ENCODE data around the gene TRIM54. TPM values are rescaled to one million over a fixed set of nuclear protein-coding genes. Genes with fewer than 3 reads are reported as not detected.
"Not testable (repeated sequence)": the region's sequence is repeated elsewhere in the genome, so short reads cannot be mapped to it uniquely, and the experiment has no call there.

TRIM54 gene
- polyA plus RNA-seq, 1 donor = 0.60 TPM

DNA sequence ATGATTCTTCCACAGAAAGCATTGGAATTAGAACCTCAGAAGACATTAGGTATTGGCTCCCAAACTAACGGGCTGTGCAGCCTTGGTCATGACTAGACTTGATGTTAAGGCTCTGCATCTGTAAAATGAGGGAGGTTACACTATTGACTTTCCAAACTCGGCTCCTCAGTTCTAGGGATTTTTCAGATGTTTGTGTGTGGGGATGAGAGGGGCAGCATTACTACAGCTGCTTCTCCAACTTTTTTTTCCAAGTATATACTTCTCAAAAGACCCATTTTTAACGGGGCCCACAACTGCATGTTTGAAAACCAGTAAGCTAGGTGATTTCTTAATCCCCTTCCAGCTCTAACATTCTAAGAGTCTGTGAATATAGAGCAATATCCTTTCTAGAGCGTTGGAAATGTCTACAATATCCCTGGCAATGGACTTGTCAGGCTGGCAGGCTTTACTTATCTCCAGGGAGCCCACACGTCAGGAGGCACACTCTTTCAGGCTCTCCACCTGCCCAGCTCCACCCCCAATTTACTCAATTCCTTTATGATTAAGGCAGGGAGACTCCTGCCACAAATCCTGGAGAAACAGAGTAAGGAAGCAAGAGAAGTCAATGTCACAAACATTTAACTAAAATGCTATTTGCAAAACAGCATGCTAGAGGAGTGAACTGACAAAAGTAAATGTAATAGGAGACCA, 41.5 kb downstream of the TRIM54 start:
- DNase-seq = peak in 1 of 2 donors; percentile 45
- Histone ChIP-seq H3K27ac (ENCODE audit: low read length) (peak overlapping the region; percentile 93), H3K36me3 (ENCODE audit: control insufficient read depth, insufficient read depth, low read length) (peaks cover 26% of the 10 kb centered on the region)

GRCh38 chr2:27324720-27325119, 42.5 kb downstream of the TRIM54 start:
- H3K4me1 ChIP-seq (ENCODE audit: control insufficient read depth, insufficient read depth, low read length) = peaks cover 15% of the 10 kb centered on the region
- no peak for DNase-seq
- H3K36me3 ChIP-seq (ENCODE audit: control insufficient read depth, insufficient read depth, low read length) = peaks cover 35% of the 10 kb centered on the region
- H3K9me3 ChIP-seq (ENCODE audit: control insufficient read depth, low read depth, low read length) = no peaks in the 10 kb centered on the region
- no peak overlapping the region for H3K4me3 ChIP-seq (ENCODE audit: low read length)
- H3K27ac ChIP-seq (ENCODE audit: low read length) = no peak overlapping the region
- no peaks in the 10 kb centered on the region for H3K27me3 ChIP-seq (ENCODE audit: control insufficient read depth, insufficient read depth, low read length)
- WGBS (ENCODE audit: insufficient coverage, low lambda C conversion rate) = no CpG with 5 or more reads among the region's 5 CpGs

More for the DNA sequence above, 41.5 kb downstream of the TRIM54 start:
- WGBS (ENCODE audit: insufficient coverage, low lambda C conversion rate) = 20% methylated on average over 1 of the region's 5 CpGs
- H3K27me3 ChIP-seq (ENCODE audit: control insufficient read depth, insufficient read depth, low read length) = no peaks in the 10 kb centered on the region
- H3K4me1 ChIP-seq (ENCODE audit: control insufficient read depth, insufficient read depth, low read length) = peaks cover 15% of the 10 kb centered on the region
- no peaks in the 10 kb centered on the region for H3K9me3 ChIP-seq (ENCODE audit: control insufficient read depth, low read depth, low read length)
- peak overlapping the region; percentile 86 for H3K4me3 ChIP-seq (ENCODE audit: low read length)

- no peak for DNase-seq
- Histone ChIP-seq H3K27ac (ENCODE audit: low read length) (no peak overlapping the region), H3K4me1 (ENCODE audit: control insufficient read depth, insufficient read depth, low read length) (no peaks in the 10 kb centered on the region), H3K27me3 (ENCODE audit: control insufficient read depth, insufficient read depth, low read length) (no peaks in the 10 kb centered on the region), H3K4me3 (ENCODE audit: low read length) (no peak overlapping the region), H3K36me3 (ENCODE audit: control insufficient read depth, insufficient read depth, low read length) (peaks cover 83% of the 10 kb centered on the region), H3K9me3 (ENCODE audit: control insufficient read depth, low read depth, low read length) (no peaks in the 10 kb centered on the region)
- WGBS (ENCODE audit: insufficient coverage, low lambda C conversion rate) = no CpG with 5 or more reads among the region's 3 CpGs
These were observed 53.1 kb downstream of the TRIM54 start for GRCh38 chr2:27335311-27335710.

- Histone ChIP-seq H3K27me3 (ENCODE audit: control insufficient read depth, insufficient read depth, low read length) (no peaks in the 10 kb centered on the region), H3K27ac (ENCODE audit: low read length) (no peak overlapping the region), H3K4me1 (ENCODE audit: control insufficient read depth, insufficient read depth, low read length) (no peaks in the 10 kb centered on the region), H3K36me3 (ENCODE audit: control insufficient read depth, insufficient read depth, low read length) (peaks cover 82% of the 10 kb centered on the region), H3K9me3 (ENCODE audit: control insufficient read depth, low read depth, low read length) (no peaks in the 10 kb centered on the region), H3K4me3 (ENCODE audit: low read length) (no peak overlapping the region)
- DNase-seq = no peak
- WGBS (ENCODE audit: insufficient coverage, low lambda C conversion rate) = no CpG with 5 or more reads among the region's 7 CpGs
These were observed 53.9 kb downstream of the TRIM54 start for GRCh38 chr2:27336173-27336572.

DNA sequence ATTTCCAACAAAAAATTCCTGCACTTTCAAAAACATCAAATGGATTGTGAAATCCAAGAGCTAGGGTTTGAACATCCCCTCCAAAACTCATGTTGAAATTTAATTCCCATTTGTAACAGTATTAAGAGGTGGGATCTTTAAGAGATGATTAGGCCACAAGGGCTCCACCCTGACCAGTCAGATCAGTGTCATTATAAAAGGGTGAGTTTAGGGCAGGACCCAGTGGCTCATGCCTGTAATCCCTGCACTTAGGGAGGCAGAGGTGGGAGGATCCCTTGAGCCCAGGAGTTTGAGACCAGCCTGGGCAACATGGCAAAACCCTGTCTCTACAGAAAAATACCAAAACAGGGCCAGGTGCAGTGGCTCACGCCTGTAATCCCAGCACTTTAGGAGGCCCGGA, 65.4 kb downstream of the TRIM54 start:
- Histone ChIP-seq H3K4me3 (ENCODE audit: low read length) (no peak overlapping the region), H3K4me1 (ENCODE audit: control insufficient read depth, insufficient read depth, low read length) (no peaks in the 10 kb centered on the region), H3K27me3 (ENCODE audit: control insufficient read depth, insufficient read depth, low read length) (no peaks in the 10 kb centered on the region), H3K9me3 (ENCODE audit: control insufficient read depth, low read depth, low read length) (no peaks in the 10 kb centered on the region), H3K36me3 (ENCODE audit: control insufficient read depth, insufficient read depth, low read length) (peaks cover 13% of the 10 kb centered on the region), H3K27ac (ENCODE audit: low read length) (no peak overlapping the region)
- DNase-seq = no peak
- no CpG with 5 or more reads among the region's 2 CpGs for WGBS (ENCODE audit: insufficient coverage, low lambda C conversion rate)

- H3K4me1 ChIP-seq (ENCODE audit: control insufficient read depth, insufficient read depth, low read length) = peaks cover 10% of the 10 kb centered on the region
- no peak overlapping the region for H3K4me3 ChIP-seq (ENCODE audit: low read length)
- H3K27ac ChIP-seq (ENCODE audit: low read length) = no peak overlapping the region
- DNase-seq = no peak
- no peaks in the 10 kb centered on the region for H3K9me3 ChIP-seq (ENCODE audit: control insufficient read depth, low read depth, low read length)
- H3K36me3 ChIP-seq (ENCODE audit: control insufficient read depth, insufficient read depth, low read length) = peaks cover 6% of the 10 kb centered on the region
- H3K27me3 ChIP-seq (ENCODE audit: control insufficient read depth, insufficient read depth, low read length) = no peaks in the 10 kb centered on the region
- WGBS (ENCODE audit: insufficient coverage, low lambda C conversion rate) = 67% methylated on average over 1 of the region's 7 CpGs
These were observed 68.0 kb downstream of the TRIM54 start for GRCh38 chr2:27350106-27350693.

DNA sequence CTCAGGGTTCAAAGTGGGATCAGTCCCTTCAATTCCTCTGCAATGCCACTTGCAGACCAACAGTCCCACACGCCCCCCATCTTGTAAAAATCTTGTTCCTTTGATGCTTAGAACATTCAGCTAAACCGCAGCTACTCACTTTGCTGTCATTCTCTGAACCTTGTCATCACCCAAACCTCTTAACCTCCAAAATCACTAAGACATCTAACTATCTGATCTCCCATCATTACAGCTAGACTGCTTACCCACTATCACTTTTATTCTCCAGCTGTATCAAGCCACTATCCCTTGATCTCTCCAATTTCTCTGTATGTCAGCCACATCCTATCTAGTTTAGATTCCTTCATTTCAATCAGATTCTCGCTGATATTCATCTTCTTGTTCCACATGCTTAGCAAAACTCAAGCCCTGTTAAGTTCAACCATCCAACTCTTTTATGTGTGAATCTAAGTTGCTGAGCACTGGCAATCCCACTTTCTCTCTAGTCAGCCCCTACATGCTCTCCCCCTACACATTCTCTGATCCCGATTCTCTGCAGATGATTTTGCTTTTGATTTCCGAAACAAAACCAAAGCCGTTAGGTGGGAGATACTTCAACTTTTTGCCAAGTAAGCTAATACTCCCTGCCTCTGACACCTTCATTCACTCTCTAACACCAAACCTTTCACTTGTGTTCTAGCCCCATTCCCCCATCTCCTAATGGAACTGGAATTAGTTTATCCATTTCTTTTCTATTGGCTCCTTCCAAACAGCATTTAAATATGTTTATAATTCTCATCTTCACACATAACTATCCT, 69.8 kb downstream of the TRIM54 start:
- Histone ChIP-seq H3K9me3 (ENCODE audit: control insufficient read depth, low read depth, low read length) (no peaks in the 10 kb centered on the region), H3K27me3 (ENCODE audit: control insufficient read depth, insufficient read depth, low read length) (no peaks in the 10 kb centered on the region), H3K4me1 (ENCODE audit: control insufficient read depth, insufficient read depth, low read length) (peaks cover 10% of the 10 kb centered on the region), H3K36me3 (ENCODE audit: control insufficient read depth, insufficient read depth, low read length) (peaks cover 6% of the 10 kb centered on the region), H3K27ac (ENCODE audit: low read length) (no peak overlapping the region), H3K4me3 (ENCODE audit: low read length) (no peak overlapping the region)
- 84% methylated on average over 5 of the region's 6 CpGs for WGBS (ENCODE audit: insufficient coverage, low lambda C conversion rate)
- DNase-seq = no peak

- no CpG with 5 or more reads among the region's 5 CpGs for WGBS (ENCODE audit: insufficient coverage, low lambda C conversion rate)
- peaks cover 14% of the 10 kb centered on the region for H3K4me1 ChIP-seq (ENCODE audit: control insufficient read depth, insufficient read depth, low read length)
- not testable (repeated sequence) for H3K36me3 ChIP-seq (ENCODE audit: control insufficient read depth, insufficient read depth, low read length); H3K27ac ChIP-seq (ENCODE audit: low read length); H3K27me3 ChIP-seq (ENCODE audit: control insufficient read depth, insufficient read depth, low read length); H3K9me3 ChIP-seq (ENCODE audit: control insufficient read depth, low read depth, low read length); DNase-seq; H3K4me3 ChIP-seq (ENCODE audit: low read length)
These were observed 71.1 kb downstream of the TRIM54 start for GRCh38 chr2:27353386-27353761.

- H3K4me3 ChIP-seq (ENCODE audit: low read length) = no peak overlapping the region
- H3K27me3 ChIP-seq (ENCODE audit: control insufficient read depth, insufficient read depth, low read length) = no peaks in the 10 kb centered on the region
- no peak overlapping the region for H3K27ac ChIP-seq (ENCODE audit: low read length)
- WGBS (ENCODE audit: insufficient coverage, low lambda C conversion rate) = 94% methylated on average over 2 of the region's 7 CpGs
- H3K9me3 ChIP-seq (ENCODE audit: control insufficient read depth, low read depth, low read length) = no peaks in the 10 kb centered on the region
- DNase-seq = peak in 1 of 2 donors; percentile 53
- H3K4me1 ChIP-seq (ENCODE audit: control insufficient read depth, insufficient read depth, low read length) = peaks cover 14% of the 10 kb centered on the region
- H3K36me3 ChIP-seq (ENCODE audit: control insufficient read depth, insufficient read depth, low read length) = peaks cover 2% of the 10 kb centered on the region
These were observed 71.8 kb downstream of the TRIM54 start for GRCh38 chr2:27353762-27354596.

DNA sequence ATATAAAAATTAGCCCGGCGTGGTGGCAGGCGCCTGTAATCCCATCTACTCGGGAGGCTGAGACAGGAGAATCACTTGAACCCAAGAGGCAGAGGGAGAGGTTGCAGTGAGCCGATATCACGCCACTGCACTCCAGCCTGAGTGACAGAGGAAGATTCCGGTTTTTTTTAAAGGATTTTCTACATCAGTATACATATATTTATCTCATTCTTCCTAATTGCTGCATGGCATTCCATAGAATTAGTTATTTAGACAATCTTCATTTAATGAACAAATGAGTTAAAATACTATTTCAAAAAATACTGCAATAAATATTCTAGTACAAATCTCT, 72.3 kb downstream of the TRIM54 start:
- Histone ChIP-seq H3K4me3 (ENCODE audit: low read length) (no peak overlapping the region), H3K9me3 (ENCODE audit: control insufficient read depth, low read depth, low read length) (no peaks in the 10 kb centered on the region), H3K36me3 (ENCODE audit: control insufficient read depth, insufficient read depth, low read length) (peaks cover 2% of the 10 kb centered on the region), H3K27ac (ENCODE audit: low read length) (no peak overlapping the region), H3K4me1 (ENCODE audit: control insufficient read depth, insufficient read depth, low read length) (peaks cover 14% of the 10 kb centered on the region), H3K27me3 (ENCODE audit: control insufficient read depth, insufficient read depth, low read length) (no peaks in the 10 kb centered on the region)
- WGBS (ENCODE audit: insufficient coverage, low lambda C conversion rate) = 97% methylated on average over 6 of the region's 7 CpGs
- no peak for DNase-seq
